ENCODE data around the gene NDST1.

The NDST1 gene

GRCh38 chr5:150589862-150590601, 82.1 kb downstream of the NDST1 start:
- H3K27ac ChIP-seq (ENCODE audit: low read depth, low read length, poor library complexity, severe bottlenecking) = no peak overlapping the region

DNA sequence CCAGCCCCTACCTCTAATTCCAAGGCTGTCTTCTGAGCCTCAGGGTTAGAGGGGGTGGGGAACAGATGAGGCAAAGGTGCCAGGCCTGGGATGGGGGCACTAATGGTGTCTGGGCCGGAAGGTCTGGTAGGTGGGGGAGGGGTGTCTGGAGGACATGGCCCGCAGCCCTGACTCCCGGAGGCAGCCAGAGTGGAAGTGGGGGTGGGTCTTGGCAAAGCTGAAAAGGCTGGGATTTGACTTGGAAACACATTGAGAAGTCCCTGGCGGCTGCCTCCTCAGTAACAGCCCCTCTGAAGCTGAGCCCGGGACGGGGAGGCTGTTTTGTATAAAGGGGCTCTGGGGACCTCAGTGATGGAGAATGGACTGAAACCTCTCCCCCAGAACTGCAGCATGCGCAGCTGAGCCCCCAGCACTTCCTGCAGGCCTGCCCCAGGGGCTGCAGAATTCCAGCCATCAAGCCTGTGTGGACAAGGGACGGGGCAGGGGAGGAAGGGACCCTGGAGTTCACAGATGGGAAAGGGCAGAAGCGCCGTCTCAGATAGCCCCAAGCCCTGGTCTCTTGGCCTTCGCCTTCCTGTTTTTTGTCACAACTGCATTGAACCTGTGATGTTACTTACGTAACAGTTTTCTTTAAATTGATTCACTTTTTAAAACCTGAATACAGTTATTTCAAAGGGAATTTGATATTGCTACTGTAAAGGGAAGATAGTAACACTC, 83.2 kb downstream of the NDST1 start:
- H3K36me3 ChIP-seq (ENCODE audit: insufficient read depth, low read length) = no peaks in the 10 kb centered on the region
- H3K27ac ChIP-seq (ENCODE audit: low read depth, low read length, poor library complexity, severe bottlenecking) = no peak overlapping the region
- no peak overlapping the region for H2AFZ ChIP-seq (ENCODE audit: low read length)
- no peaks in the 10 kb centered on the region for H4K20me1 ChIP-seq (ENCODE audit: insufficient read depth, low read length)
- no peaks in the 10 kb centered on the region for H3K9me3 ChIP-seq (ENCODE audit: low read length)
- H3K79me2 ChIP-seq (ENCODE audit: insufficient read depth, low read length) = no peaks in the 10 kb centered on the region
- no peaks in the 10 kb centered on the region for H3F3A ChIP-seq (ENCODE audit: insufficient read depth, low read length)
- H3K9me2 ChIP-seq (ENCODE audit: low read depth, low read length) = no peaks in the 10 kb centered on the region
- TF ChIP-seq EZH2 (IDR thresholded peaks at IDR 0.05; ENCODE audit: borderline replicate concordance, low read length) = no peak
- TF ChIP-seq, protein P1, sequence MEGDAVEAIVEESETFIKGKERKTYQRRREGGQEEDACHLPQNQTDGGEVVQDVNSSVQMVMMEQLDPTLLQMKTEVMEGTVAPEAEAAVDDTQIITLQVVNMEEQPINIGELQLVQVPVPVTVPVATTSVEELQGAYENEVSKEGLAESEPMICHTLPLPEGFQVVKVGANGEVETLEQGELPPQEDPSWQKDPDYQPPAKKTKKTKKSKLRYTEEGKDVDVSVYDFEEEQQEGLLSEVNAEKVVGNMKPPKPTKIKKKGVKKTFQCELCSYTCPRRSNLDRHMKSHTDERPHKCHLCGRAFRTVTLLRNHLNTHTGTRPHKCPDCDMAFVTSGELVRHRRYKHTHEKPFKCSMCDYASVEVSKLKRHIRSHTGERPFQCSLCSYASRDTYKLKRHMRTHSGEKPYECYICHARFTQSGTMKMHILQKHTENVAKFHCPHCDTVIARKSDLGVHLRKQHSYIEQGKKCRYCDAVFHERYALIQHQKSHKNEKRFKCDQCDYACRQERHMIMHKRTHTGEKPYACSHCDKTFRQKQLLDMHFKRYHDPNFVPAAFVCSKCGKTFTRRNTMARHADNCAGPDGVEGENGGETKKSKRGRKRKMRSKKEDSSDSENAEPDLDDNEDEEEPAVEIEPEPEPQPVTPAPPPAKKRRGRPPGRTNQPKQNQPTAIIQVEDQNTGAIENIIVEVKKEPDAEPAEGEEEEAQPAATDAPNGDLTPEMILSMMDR (IDR thresholded peaks at IDR 0.05; ENCODE audit: low read length) = no peak
- H3K4me1 ChIP-seq (ENCODE audit: insufficient read depth, low read length, severe bottlenecking) = no peaks in the 10 kb centered on the region
- H3K4me3 ChIP-seq (ENCODE audit: low read depth, low read length, poor library complexity, severe bottlenecking) = no peak overlapping the region
- no peak overlapping the region for H3K9ac ChIP-seq (ENCODE audit: low read length)
- H3K27me3 ChIP-seq (ENCODE audit: insufficient read depth, low read length) = no peaks in the 10 kb centered on the region
- H3K4me2 ChIP-seq (ENCODE audit: low read length) = no peak overlapping the region

More at GRCh38 chr5:150589862-150590601, 82.1 kb downstream of the NDST1 start:
- Histone ChIP-seq H3K9me2 (ENCODE audit: low read depth, low read length) (no peaks in the 10 kb centered on the region), H3K4me2 (ENCODE audit: low read length) (no peak overlapping the region), H3K9me3 (ENCODE audit: low read length) (no peaks in the 10 kb centered on the region), H3K79me2 (ENCODE audit: insufficient read depth, low read length) (no peaks in the 10 kb centered on the region), H4K20me1 (ENCODE audit: insufficient read depth, low read length) (no peaks in the 10 kb centered on the region), H3K4me1 (ENCODE audit: insufficient read depth, low read length, severe bottlenecking) (no peaks in the 10 kb centered on the region), H3F3A (ENCODE audit: insufficient read depth, low read length) (no peaks in the 10 kb centered on the region), H3K27me3 (ENCODE audit: insufficient read depth, low read length) (no peaks in the 10 kb centered on the region), H2AFZ (ENCODE audit: low read length) (no peak overlapping the region), H3K9ac (ENCODE audit: low read length) (no peak overlapping the region), H3K4me3 (ENCODE audit: low read depth, low read length, poor library complexity, severe bottlenecking) (no peak overlapping the region), H3K36me3 (ENCODE audit: insufficient read depth, low read length) (no peaks in the 10 kb centered on the region)
- TF ChIP-seq, protein P1 (IDR thresholded peaks at IDR 0.05; ENCODE audit: low read length) = peak; percentile 6; the same call in 1 of the 2 replicates
- TF ChIP-seq EZH2 (IDR thresholded peaks at IDR 0.05; ENCODE audit: borderline replicate concordance, low read length) = no peak

GRCh38 chr5:150593593-150593992, 85.7 kb downstream of the NDST1 start:
- Histone ChIP-seq H3F3A (ENCODE audit: insufficient read depth, low read length) (no peaks in the 10 kb centered on the region), H3K9me2 (ENCODE audit: low read depth, low read length) (no peaks in the 10 kb centered on the region), H3K9me3 (ENCODE audit: low read length) (no peaks in the 10 kb centered on the region), H3K27me3 (ENCODE audit: insufficient read depth, low read length) (no peaks in the 10 kb centered on the region), H4K20me1 (ENCODE audit: insufficient read depth, low read length) (no peaks in the 10 kb centered on the region), H3K27ac (ENCODE audit: low read depth, low read length, poor library complexity, severe bottlenecking) (no peak overlapping the region), H3K4me3 (ENCODE audit: low read depth, low read length, poor library complexity, severe bottlenecking) (no peak overlapping the region), H3K36me3 (ENCODE audit: insufficient read depth, low read length) (no peaks in the 10 kb centered on the region), H3K79me2 (ENCODE audit: insufficient read depth, low read length) (no peaks in the 10 kb centered on the region), H2AFZ (ENCODE audit: low read length) (no peak overlapping the region), H3K4me1 (ENCODE audit: insufficient read depth, low read length, severe bottlenecking) (no peaks in the 10 kb centered on the region), H3K9ac (ENCODE audit: low read length) (no peak overlapping the region), H3K4me2 (ENCODE audit: low read length) (no peak overlapping the region)
- TF ChIP-seq, protein P1 (IDR thresholded peaks at IDR 0.05; ENCODE audit: low read length) = no peak
